ENCODE results near the gene TGM4.

- no peak for TF ChIP-seq POLR2A (IDR thresholded peaks at IDR 0.05; ENCODE audit: low read depth, low read length)
- TF ChIP-seq POLR2AphosphoS5 (IDR thresholded peaks at IDR 0.05; ENCODE audit: low read depth, low read length): no peak
- no peak for TF ChIP-seq TAF1 (IDR thresholded peaks at IDR 0.05; ENCODE audit: borderline replicate concordance, low read depth, low read length)
Measured at GRCh38 chr3:44960387-44961026, 86.1 kb downstream of the TGM4 start.

Data from GM12892 (cell line).